Loucy (cell line): ENCODE measurements around the gene SF3B3.

ENCODE experiments used
- H2AFZ ChIP-seq: fragments of 200-600 bp; sonication (generic); 2 replicates; pipeline ENCODE4 v1.6.0; 2016; ENCODE audit warnings: antibody characterized with exemption, mild to moderate bottlenecking, low read length, moderate library complexity
- H3F3A ChIP-seq: fragments of 200-600 bp; 2 replicates; pipeline ENCODE4 v1.6.0; 2016; ENCODE audit warnings: antibody characterized with exemption, low read depth, mild to moderate bottlenecking
- H3K27me3 ChIP-seq: fragments of 200-600 bp; sonication (generic); 2 replicates; pipeline ENCODE4 v1.6.1; 2014; ENCODE audit warnings: low read length, mild to moderate bottlenecking; ENCODE audit not compliant: insufficient read depth, poor library complexity, severe bottlenecking
- H3K36me3 ChIP-seq: fragments of 200-600 bp; sonication (generic); 2 replicates; pipeline ENCODE4 v1.6.1; 2016; ENCODE audit warnings: low read length; ENCODE audit not compliant: insufficient read depth
- H3K4me1 ChIP-seq: fragments of 200-600 bp; sonication (generic); 2 replicates; pipeline ENCODE4 v1.5.1; 2014; ENCODE audit warnings: low read length, mild to moderate bottlenecking; ENCODE audit not compliant: insufficient read depth, poor library complexity, severe bottlenecking
- H3K4me2 ChIP-seq: fragments of 200-600 bp; sonication (generic); 2 replicates; pipeline ENCODE4 v1.6.0; 2014; ENCODE audit warnings: antibody characterized with exemption, low read length, low read depth, mild to moderate bottlenecking; ENCODE audit not compliant: poor library complexity, severe bottlenecking
- H3K4me3 ChIP-seq: fragments of 200-600 bp; sonication (generic); 2 replicates; pipeline ENCODE4 v1.5.1; 2014; ENCODE audit warnings: low read length, mild to moderate bottlenecking, mixed read lengths; ENCODE audit not compliant: poor library complexity, severe bottlenecking
- H3K79me2 ChIP-seq: fragments of 200-600 bp; sonication (generic); 2 replicates; pipeline ENCODE4 v1.6.1; 2014; ENCODE audit warnings: low read length; ENCODE audit not compliant: insufficient read depth
- H3K9ac ChIP-seq: fragments of 200-600 bp; sonication (generic); 2 replicates; pipeline ENCODE4 v1.6.0; 2014; ENCODE audit warnings: mild to moderate bottlenecking, low read depth, low read length, moderate library complexity; ENCODE audit not compliant: poor library complexity, severe bottlenecking
- H3K9me2 ChIP-seq: fragments of 200-600 bp; sonication (generic); replicated peaks from 2 replicates; pipeline ENCODE4 v1.6.1; 2016; ENCODE audit warnings: low read depth, low read length, mixed read lengths
- H3K9me3 ChIP-seq: fragments of 200-600 bp; sonication (generic); 2 replicates; pipeline ENCODE4 v1.6.1; 2014; ENCODE audit warnings: mild to moderate bottlenecking, antibody characterized with exemption, low read length, low read depth; ENCODE audit not compliant: insufficient read depth
- H4K20me1 ChIP-seq: fragments of 200-600 bp; sonication (generic); 2 replicates; pipeline ENCODE4 v1.6.0; 2014; ENCODE audit warnings: antibody characterized with exemption, low read length, mild to moderate bottlenecking; ENCODE audit not compliant: insufficient read depth, poor library complexity, severe bottlenecking
- CTCF ChIP-seq: fragments of 200-600 bp; sonication (generic); conservative IDR thresholded peaks from 2 replicates; pipeline ENCODE4 v1.5.1; 2014; ENCODE audit warnings: mild to moderate bottlenecking, antibody characterized with exemption, low read length
- EZH2phosphoT487 ChIP-seq: fragments of 200-600 bp; IDR thresholded peaks from 2 replicates; pipeline ENCODE4 v1.6.1; 2018; ENCODE audit warnings: antibody characterized with exemption, mild to moderate bottlenecking, moderate library complexity, borderline replicate concordance

The SF3B3 gene

GRCh38 chr16:70572050-70572925, 48.7 kb downstream of the SF3B3 start:
- no peaks in the 10 kb centered on the region for H3K9me3 ChIP-seq
- H3K36me3 ChIP-seq: peaks cover 83% of the 10 kb centered on the region
- TF ChIP-seq EZH2phosphoT487 (no peak), CTCF (no peak)
- no peak overlapping the region for H3K4me2 ChIP-seq
- H3K79me2 ChIP-seq: no peaks in the 10 kb centered on the region
- no peaks in the 10 kb centered on the region for H3K9me2 ChIP-seq
- no peak overlapping the region for H3K4me3 ChIP-seq
- H3K4me1 ChIP-seq: no peaks in the 10 kb centered on the region
- no peak overlapping the region for H2AFZ ChIP-seq
- H4K20me1 ChIP-seq: peaks cover 19% of the 10 kb centered on the region
- H3F3A ChIP-seq: 0 out of 2 replicates have a peak, but pooled peaks cover 2% of the 10 kb centered on the region
- no peak overlapping the region for H3K9ac ChIP-seq
- H3K27me3 ChIP-seq: no peaks in the 10 kb centered on the region

- Histone ChIP-seq H4K20me1 (peaks cover 19% of the 10 kb centered on the region), H3K9ac (no peak overlapping the region), H3K9me3 (no peaks in the 10 kb centered on the region), H3F3A (0 out of 2 replicates have a peak, but pooled peaks cover 2% of the 10 kb centered on the region), H3K79me2 (no peaks in the 10 kb centered on the region), H3K4me3 (no peak overlapping the region), H3K36me3 (peaks cover 77% of the 10 kb centered on the region), H3K9me2 (no peaks in the 10 kb centered on the region), H3K4me1 (no peaks in the 10 kb centered on the region), H3K27me3 (no peaks in the 10 kb centered on the region), H2AFZ (no peak overlapping the region), H3K4me2 (no peak overlapping the region)
- TF ChIP-seq CTCF (no peak), EZH2phosphoT487 (no peak)
These were observed 49.3 kb downstream of the SF3B3 start for GRCh38 chr16:70572926-70573270.

GRCh38 chr16:70573451-70574121, 50.0 kb downstream of the SF3B3 start:
- no peak overlapping the region for H3K4me3 ChIP-seq
- no peaks in the 10 kb centered on the region for H3K79me2 ChIP-seq
- H3K9me3 ChIP-seq: no peaks in the 10 kb centered on the region
- no peak overlapping the region for H3K9ac ChIP-seq
- H3K36me3 ChIP-seq: peaks cover 70% of the 10 kb centered on the region
- no peaks in the 10 kb centered on the region for H3K4me1 ChIP-seq
- 0 out of 2 replicates have a peak, but pooled peaks cover 2% of the 10 kb centered on the region for H3F3A ChIP-seq
- peaks cover 19% of the 10 kb centered on the region for H4K20me1 ChIP-seq
- no peak overlapping the region for H2AFZ ChIP-seq
- H3K9me2 ChIP-seq: no peaks in the 10 kb centered on the region
- H3K4me2 ChIP-seq: no peak overlapping the region
- H3K27me3 ChIP-seq: no peaks in the 10 kb centered on the region
- TF ChIP-seq CTCF: no peak
- no peak for TF ChIP-seq EZH2phosphoT487
